GM12892 (cell line): ENCODE data around the gene NXPH1.

ENCODE experiments used
- POLR2A ChIP-seq: IDR thresholded peaks from 2 replicates; pipeline ENCODE4 v1.6.1; 2011; ENCODE audit warnings: low read depth, low read length, control low read depth
- POLR2AphosphoS5 ChIP-seq: IDR thresholded peaks from 2 replicates; pipeline ENCODE4 v1.6.1; 2011; ENCODE audit warnings: low read depth, low read length, control low read depth
- TAF1 ChIP-seq: IDR thresholded peaks from 2 replicates; pipeline ENCODE4 v1.6.1; 2011; ENCODE audit warnings: low read depth, mild to moderate bottlenecking, control low read depth, low read length, borderline replicate concordance

GRCh38 chr7:8629504-8629903, 196.1 kb downstream of the NXPH1 start:
- TF ChIP-seq POLR2A, result no peak
- no peak for TF ChIP-seq TAF1
- TF ChIP-seq POLR2AphosphoS5, result no peak
